GM06990 (cell line): ENCODE results near the gene TEX26.

Experiments
- DNase-seq: peaks from one replicate; pipeline ENCODE4 v3.0.0-alpha.2; 2011; ENCODE audit not compliant: insufficient read length; ENCODE audit errors: extremely low read depth
- H3K27me3 ChIP-seq: replicated peaks from 2 replicates; pipeline ENCODE4 v1.6.0; 2011; ENCODE audit warnings: low read length; ENCODE audit not compliant: control insufficient read depth, insufficient read depth
- H3K36me3 ChIP-seq: 2 replicates; pipeline ENCODE4 v1.5.1; 2011; ENCODE audit warnings: low read length; ENCODE audit not compliant: control insufficient read depth, insufficient read depth
- H3K4me3 ChIP-seq: replicated peaks from 2 replicates; pipeline ENCODE4 v1.5.1; 2011; ENCODE audit warnings: low read depth, mild to moderate bottlenecking, control low read depth, low read length
- TF ChIP-seq, protein P1 (sequence below): IDR thresholded peaks from 2 replicates; pipeline ENCODE4 v1.5.1; 2011; ENCODE audit warnings: low read length, control low read depth, mild to moderate bottlenecking, inconsistent platforms; ENCODE audit not compliant: insufficient read depth, poor library complexity, severe bottlenecking

TEX26 gene

DNA sequence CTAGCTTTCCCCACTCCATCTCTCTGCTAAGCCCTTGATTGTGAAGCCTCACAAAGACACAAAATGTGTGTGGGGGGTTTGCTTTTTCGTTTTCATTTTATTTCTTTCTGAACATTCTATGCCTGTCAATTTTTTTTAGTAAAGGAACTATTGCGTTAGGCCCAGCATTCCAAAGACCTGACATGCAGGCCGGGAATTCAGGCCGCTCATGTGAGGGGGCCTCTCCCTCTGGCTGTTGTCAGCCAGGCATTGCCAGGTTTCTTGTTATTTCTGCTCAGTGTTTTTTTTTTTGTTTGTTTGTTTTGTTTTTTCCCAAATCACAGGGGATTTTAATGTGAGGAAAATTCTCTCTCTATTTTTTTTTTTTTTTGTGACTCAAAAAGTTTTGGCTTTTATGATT lies 36.7 kb upstream of the TEX26 start:
- Histone ChIP-seq H3K4me3 (no peak overlapping the region), H3K36me3 (no peaks in the 10 kb centered on the region), H3K27me3 (no peaks in the 10 kb centered on the region; the same call in 1 of the 2 replicates)
- DNase-seq = no peak
- TF ChIP-seq, protein P1, sequence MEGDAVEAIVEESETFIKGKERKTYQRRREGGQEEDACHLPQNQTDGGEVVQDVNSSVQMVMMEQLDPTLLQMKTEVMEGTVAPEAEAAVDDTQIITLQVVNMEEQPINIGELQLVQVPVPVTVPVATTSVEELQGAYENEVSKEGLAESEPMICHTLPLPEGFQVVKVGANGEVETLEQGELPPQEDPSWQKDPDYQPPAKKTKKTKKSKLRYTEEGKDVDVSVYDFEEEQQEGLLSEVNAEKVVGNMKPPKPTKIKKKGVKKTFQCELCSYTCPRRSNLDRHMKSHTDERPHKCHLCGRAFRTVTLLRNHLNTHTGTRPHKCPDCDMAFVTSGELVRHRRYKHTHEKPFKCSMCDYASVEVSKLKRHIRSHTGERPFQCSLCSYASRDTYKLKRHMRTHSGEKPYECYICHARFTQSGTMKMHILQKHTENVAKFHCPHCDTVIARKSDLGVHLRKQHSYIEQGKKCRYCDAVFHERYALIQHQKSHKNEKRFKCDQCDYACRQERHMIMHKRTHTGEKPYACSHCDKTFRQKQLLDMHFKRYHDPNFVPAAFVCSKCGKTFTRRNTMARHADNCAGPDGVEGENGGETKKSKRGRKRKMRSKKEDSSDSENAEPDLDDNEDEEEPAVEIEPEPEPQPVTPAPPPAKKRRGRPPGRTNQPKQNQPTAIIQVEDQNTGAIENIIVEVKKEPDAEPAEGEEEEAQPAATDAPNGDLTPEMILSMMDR = no peak

- Histone ChIP-seq H3K36me3 (no peaks in the 10 kb centered on the region), H3K4me3 (no peak overlapping the region), H3K27me3 (no peaks in the 10 kb centered on the region; the same call in 1 of the 2 replicates)
- TF ChIP-seq, protein P1 = no peak
- DNase-seq = no peak
These were observed 34.4 kb upstream of the TEX26 start for GRCh38 chr13:30898070-30898469.

DNA sequence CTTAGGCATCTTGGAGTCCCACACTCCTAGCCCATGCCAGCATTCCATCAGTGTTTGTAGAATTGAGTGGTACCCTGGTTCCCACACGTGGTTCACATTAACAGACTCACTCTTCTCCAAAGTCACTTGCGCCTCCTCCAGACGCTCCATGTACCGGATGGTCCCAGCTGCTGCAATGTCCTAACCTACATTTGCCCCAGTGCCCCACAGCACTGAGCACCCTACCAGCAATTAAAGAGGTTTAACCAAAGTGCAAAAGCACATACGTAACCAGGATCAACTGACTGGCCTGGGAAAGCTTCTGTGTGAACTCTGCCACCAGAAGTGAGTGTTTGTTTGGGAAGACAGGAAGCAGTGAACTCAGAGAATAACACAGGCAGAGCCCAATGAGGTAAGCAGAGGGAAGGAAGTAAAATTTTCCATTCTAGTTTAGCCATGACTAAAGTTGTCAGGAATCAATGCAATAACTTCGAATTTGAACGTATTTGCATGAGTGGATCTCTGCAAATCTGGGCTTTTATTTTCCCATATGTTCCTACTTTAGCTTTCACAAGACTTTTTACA lies 33.7 kb upstream of the TEX26 start:
- Histone ChIP-seq H3K36me3 (no peaks in the 10 kb centered on the region), H3K4me3 (no peak overlapping the region), H3K27me3 (no peaks in the 10 kb centered on the region; the same call in 1 of the 2 replicates)
- TF ChIP-seq, protein P1 = no peak
- DNase-seq = no peak

- DNase-seq = no peak
- TF ChIP-seq, protein P1 = no peak
- Histone ChIP-seq H3K36me3 (no peaks in the 10 kb centered on the region), H3K4me3 (no peak overlapping the region), H3K27me3 (no peaks in the 10 kb centered on the region; the same call in 1 of the 2 replicates)
These were observed 32.0 kb upstream of the TEX26 start for GRCh38 chr13:30900436-30900835.

DNA sequence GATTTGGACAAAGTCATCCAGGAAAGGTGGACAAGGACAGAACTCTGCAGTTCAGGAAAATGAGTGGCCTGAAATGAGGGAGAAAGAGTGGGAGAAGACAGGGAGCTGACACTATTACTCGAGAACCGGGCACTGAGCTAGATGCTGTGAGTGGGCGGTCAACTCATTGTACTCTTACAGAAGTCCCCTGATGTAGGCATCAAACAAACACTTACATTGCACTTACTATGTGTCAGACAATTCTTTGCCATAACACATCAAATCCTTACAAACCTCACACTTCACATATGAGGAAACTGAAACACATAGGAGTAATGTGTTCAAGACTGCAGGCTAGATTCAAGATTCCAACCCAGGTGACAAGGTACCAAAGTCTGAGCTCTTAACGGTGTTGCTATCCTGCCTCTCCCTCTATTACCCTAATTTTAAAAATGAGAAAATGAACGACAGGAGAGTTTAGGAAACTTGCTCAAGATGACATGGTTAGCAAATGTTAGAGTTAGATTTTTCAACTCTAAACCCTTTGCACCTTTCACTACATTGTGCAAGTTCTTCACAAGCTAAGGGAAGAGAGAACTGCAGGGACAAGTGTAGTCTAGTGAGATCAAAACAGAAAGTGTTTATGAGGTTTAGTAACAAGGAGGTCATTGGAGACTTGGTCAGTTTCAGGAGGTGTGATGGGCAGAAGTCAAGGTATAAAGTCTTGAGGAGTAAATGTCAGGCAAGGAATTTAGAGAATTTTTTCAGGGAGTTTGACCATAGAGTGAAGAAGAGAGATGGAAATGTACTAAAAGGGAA lies 31.3 kb upstream of the TEX26 start:
- Histone ChIP-seq H3K27me3 (no peaks in the 10 kb centered on the region; the same call in 1 of the 2 replicates), H3K36me3 (no peaks in the 10 kb centered on the region), H3K4me3 (no peak overlapping the region)
- no peak for DNase-seq
- TF ChIP-seq, protein P1 = no peak

- H3K27me3 ChIP-seq = no peaks in the 10 kb centered on the region; the same call in none of the 2 replicates
- TF ChIP-seq, protein P1 = no peak
- no peaks in the 10 kb centered on the region for H3K36me3 ChIP-seq
- H3K4me3 ChIP-seq = no peak overlapping the region
- DNase-seq = no peak
These were observed 28.4 kb upstream of the TEX26 start for GRCh38 chr13:30904043-30904442.
